Body of pancreas (tissue), 4 donors: ENCODE data around the gene THBS3.

Source experiments
- POLR2A ChIP-seq, 3 donors: fragments of 450-650 bp; IDR thresholded peaks; one replicate each; pipeline ENCODE4 v1.6.1; 2016; ENCODE audit warnings: antibody characterized with exemption in 3 of 3, mild to moderate bottlenecking in 2 of 3
- TF ChIP-seq, protein P1 (sequence below), 7 experiments: fragments of 450-650 bp in 4 of 7; fragments of 200-600 bp in 3 of 7; sonication (generic) in 3 of 7; IDR thresholded peaks; one replicate each; pipeline ENCODE4 v1.5.1; 2016 to 2019; ENCODE audit warnings: antibody characterized with exemption in 7 of 7

GRCh38 chr1:155173478-155174323 is 34.0 kb downstream of the THBS3 start, which contains the start of gene TRIM46:
- TF ChIP-seq, protein P1, sequence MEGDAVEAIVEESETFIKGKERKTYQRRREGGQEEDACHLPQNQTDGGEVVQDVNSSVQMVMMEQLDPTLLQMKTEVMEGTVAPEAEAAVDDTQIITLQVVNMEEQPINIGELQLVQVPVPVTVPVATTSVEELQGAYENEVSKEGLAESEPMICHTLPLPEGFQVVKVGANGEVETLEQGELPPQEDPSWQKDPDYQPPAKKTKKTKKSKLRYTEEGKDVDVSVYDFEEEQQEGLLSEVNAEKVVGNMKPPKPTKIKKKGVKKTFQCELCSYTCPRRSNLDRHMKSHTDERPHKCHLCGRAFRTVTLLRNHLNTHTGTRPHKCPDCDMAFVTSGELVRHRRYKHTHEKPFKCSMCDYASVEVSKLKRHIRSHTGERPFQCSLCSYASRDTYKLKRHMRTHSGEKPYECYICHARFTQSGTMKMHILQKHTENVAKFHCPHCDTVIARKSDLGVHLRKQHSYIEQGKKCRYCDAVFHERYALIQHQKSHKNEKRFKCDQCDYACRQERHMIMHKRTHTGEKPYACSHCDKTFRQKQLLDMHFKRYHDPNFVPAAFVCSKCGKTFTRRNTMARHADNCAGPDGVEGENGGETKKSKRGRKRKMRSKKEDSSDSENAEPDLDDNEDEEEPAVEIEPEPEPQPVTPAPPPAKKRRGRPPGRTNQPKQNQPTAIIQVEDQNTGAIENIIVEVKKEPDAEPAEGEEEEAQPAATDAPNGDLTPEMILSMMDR (IDR thresholded peaks at IDR 0.05): no peak
- TF ChIP-seq POLR2A (IDR thresholded peaks at IDR 0.05): no peak
